ENCODE results near the gene SQSTM1. TPM values are rescaled to one million over a fixed set of nuclear protein-coding genes. Genes with fewer than 3 reads are reported as not detected.
"Not testable (repeated sequence)": the region's sequence is repeated elsewhere in the genome, so short reads cannot be mapped to it uniquely, and the experiment has no call there.

Gene SQSTM1
- total and polyA plus RNA-seq, 2 donors (not counting 1 experiment from before 2014, with no cell fraction given), result 212 to 1,894 TPM

DNA sequence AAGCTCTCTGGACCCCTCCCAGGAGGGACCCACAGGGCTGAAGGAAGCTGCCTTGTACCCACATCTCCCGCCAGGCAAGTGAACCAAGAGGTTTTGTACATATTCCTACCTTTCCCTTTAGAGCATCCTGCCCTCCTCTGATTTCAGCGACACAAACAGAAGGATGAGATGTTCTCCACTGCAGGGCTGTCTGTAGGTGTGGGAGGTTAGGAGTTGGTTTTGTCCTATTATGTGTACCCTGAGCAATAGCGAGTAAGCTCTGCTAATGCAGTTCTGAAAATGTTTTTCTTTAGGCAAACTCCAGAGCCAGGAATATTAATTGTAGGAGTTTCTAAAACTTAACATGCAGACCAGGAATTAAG is 13.0 kb downstream of the SQSTM1 start:
- H3K36me3 ChIP-seq (ENCODE audit: control insufficient read depth, insufficient read depth, low read length), result peaks cover 51% of the 10 kb centered on the region
- no peak overlapping the region for H2AFZ ChIP-seq (ENCODE audit: low read length)
- peaks cover 12% of the 10 kb centered on the region for H3K79me2 ChIP-seq (ENCODE audit: control insufficient read depth, insufficient read depth, low read length)
- H3K4me3 ChIP-seq (replicated peaks in 1 of 4; ENCODE audit: control extremely low read depth in 1 of 4, insufficient read depth in 1 of 4, low read depth in 3 of 4, low read length in 4 of 4), result no peak overlapping the region
- peaks cover 2% of the 10 kb centered on the region for H4K20me1 ChIP-seq (ENCODE audit: control insufficient read depth, extremely low read depth, insufficient read depth, low read length)
- H3K9me3 ChIP-seq (ENCODE audit: control insufficient read depth, insufficient read depth, low read depth, low read length), result no peaks in the 10 kb centered on the region
- peaks cover 4% of the 10 kb centered on the region for H3K4me1 ChIP-seq (ENCODE audit: control insufficient read depth, extremely low read depth, insufficient read depth, low read length)
- TF ChIP-seq, protein P1, sequence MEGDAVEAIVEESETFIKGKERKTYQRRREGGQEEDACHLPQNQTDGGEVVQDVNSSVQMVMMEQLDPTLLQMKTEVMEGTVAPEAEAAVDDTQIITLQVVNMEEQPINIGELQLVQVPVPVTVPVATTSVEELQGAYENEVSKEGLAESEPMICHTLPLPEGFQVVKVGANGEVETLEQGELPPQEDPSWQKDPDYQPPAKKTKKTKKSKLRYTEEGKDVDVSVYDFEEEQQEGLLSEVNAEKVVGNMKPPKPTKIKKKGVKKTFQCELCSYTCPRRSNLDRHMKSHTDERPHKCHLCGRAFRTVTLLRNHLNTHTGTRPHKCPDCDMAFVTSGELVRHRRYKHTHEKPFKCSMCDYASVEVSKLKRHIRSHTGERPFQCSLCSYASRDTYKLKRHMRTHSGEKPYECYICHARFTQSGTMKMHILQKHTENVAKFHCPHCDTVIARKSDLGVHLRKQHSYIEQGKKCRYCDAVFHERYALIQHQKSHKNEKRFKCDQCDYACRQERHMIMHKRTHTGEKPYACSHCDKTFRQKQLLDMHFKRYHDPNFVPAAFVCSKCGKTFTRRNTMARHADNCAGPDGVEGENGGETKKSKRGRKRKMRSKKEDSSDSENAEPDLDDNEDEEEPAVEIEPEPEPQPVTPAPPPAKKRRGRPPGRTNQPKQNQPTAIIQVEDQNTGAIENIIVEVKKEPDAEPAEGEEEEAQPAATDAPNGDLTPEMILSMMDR (conservative IDR thresholded peaks at IDR 0.05 in 1 of 2, IDR thresholded peaks at IDR 0.05 in 1 of 2; ENCODE audit: low read depth in 1 of 2, low read length in 2 of 2), result no peak
- no peak for TF ChIP-seq EZH2 (IDR thresholded peaks at IDR 0.05; ENCODE audit: low read length, missing control alignments)
- H3K27ac ChIP-seq (ENCODE audit: insufficient read depth, low read length), result no peak overlapping the region
- no peak overlapping the region for H3K4me2 ChIP-seq (ENCODE audit: extremely low read depth, insufficient read depth, low read length)
- no peaks in the 10 kb centered on the region for H3K27me3 ChIP-seq (ENCODE audit: control insufficient read depth, insufficient read depth, low read length)
- DNase-seq (ENCODE audit: low read depth in 2 of 2), result no peak
- no peak overlapping the region for H3K9ac ChIP-seq (ENCODE audit: insufficient read depth, low read length)

DNA sequence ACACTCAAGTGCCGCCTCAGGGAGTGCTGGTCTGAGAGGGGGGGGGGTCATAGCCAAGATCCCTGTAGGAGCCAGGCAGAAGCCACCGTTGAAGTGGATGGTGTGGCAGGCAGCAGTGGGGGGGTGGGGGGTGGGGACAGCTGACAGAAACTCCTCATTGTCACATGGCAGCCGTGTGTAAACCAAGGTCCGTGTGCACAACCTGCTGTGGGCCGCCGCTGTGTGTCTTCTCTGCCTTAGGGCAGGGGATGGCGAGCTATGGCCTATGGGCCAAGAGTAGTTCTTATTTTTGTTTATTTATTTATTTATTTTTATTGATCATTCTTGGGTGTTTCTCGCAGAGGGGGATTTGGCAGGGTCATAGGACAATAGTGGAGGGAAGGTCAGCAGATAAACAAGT is 13.4 kb downstream of the SQSTM1 start:
- no peak overlapping the region for H3K4me3 ChIP-seq (replicated peaks in 1 of 4; ENCODE audit: control extremely low read depth in 1 of 4, insufficient read depth in 1 of 4, low read depth in 3 of 4, low read length in 4 of 4)
- H3K9ac ChIP-seq (ENCODE audit: insufficient read depth, low read length), result no peak overlapping the region
- peaks cover 8% of the 10 kb centered on the region for H3K79me2 ChIP-seq (ENCODE audit: control insufficient read depth, insufficient read depth, low read length)
- peaks cover 4% of the 10 kb centered on the region for H3K4me1 ChIP-seq (ENCODE audit: control insufficient read depth, extremely low read depth, insufficient read depth, low read length)
- peaks cover 47% of the 10 kb centered on the region for H3K36me3 ChIP-seq (ENCODE audit: control insufficient read depth, insufficient read depth, low read length)
- H3K9me3 ChIP-seq (ENCODE audit: control insufficient read depth, insufficient read depth, low read depth, low read length), result no peaks in the 10 kb centered on the region
- no peak for DNase-seq (ENCODE audit: low read depth in 2 of 2)
- no peak overlapping the region for H2AFZ ChIP-seq (ENCODE audit: low read length)
- H3K27me3 ChIP-seq (ENCODE audit: control insufficient read depth, insufficient read depth, low read length), result no peaks in the 10 kb centered on the region
- H3K27ac ChIP-seq (ENCODE audit: insufficient read depth, low read length), result no peak overlapping the region
- no peak for TF ChIP-seq EZH2 (IDR thresholded peaks at IDR 0.05; ENCODE audit: low read length, missing control alignments)
- TF ChIP-seq, protein P1 (conservative IDR thresholded peaks at IDR 0.05 in 1 of 2, IDR thresholded peaks at IDR 0.05 in 1 of 2; ENCODE audit: low read depth in 1 of 2, low read length in 2 of 2), result no peak
- no peak overlapping the region for H3K4me2 ChIP-seq (ENCODE audit: extremely low read depth, insufficient read depth, low read length)
- peaks cover 2% of the 10 kb centered on the region for H4K20me1 ChIP-seq (ENCODE audit: control insufficient read depth, extremely low read depth, insufficient read depth, low read length)

DNA sequence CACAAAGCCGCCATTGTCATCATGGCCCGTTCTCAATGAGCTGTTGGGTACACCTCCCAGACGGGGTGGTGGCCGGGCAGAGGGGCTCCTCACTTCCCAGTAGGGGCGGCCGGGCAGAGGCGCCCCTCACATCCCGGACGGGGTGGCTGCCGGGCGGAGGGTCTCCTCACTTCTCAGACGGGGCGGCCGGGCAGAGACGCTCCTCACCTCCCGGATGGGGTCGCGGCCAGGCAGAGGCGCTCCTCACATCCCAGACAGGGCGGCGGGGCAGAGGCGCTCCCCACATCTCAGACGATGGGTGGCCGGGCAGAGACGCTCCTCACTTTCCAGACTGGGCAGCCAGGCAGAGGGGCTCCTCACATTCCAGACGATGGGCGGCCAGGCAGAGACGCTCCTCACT is 14.2 kb downstream of the SQSTM1 start:
- not testable (repeated sequence) for H3K27ac ChIP-seq (ENCODE audit: insufficient read depth, low read length); H3K4me1 ChIP-seq (ENCODE audit: control insufficient read depth, extremely low read depth, insufficient read depth, low read length); DNase-seq (ENCODE audit: low read depth in 2 of 2); H3K9ac ChIP-seq (ENCODE audit: insufficient read depth, low read length); H3K9me3 ChIP-seq (ENCODE audit: control insufficient read depth, insufficient read depth, low read depth, low read length); H3K79me2 ChIP-seq (ENCODE audit: control insufficient read depth, insufficient read depth, low read length); H2AFZ ChIP-seq (ENCODE audit: low read length); H3K4me2 ChIP-seq (ENCODE audit: extremely low read depth, insufficient read depth, low read length); H4K20me1 ChIP-seq (ENCODE audit: control insufficient read depth, extremely low read depth, insufficient read depth, low read length); H3K4me3 ChIP-seq (replicated peaks in 1 of 4; ENCODE audit: control extremely low read depth in 1 of 4, insufficient read depth in 1 of 4, low read depth in 3 of 4, low read length in 4 of 4); H3K27me3 ChIP-seq (ENCODE audit: control insufficient read depth, insufficient read depth, low read length)
- H3K36me3 ChIP-seq (ENCODE audit: control insufficient read depth, insufficient read depth, low read length), result peaks cover 45% of the 10 kb centered on the region

Data from fibroblast of lung (primary cell).